GM12878 (cell line): ENCODE data around the gene SEMA7A. TPM values are rescaled to one million over a fixed set of nuclear protein-coding genes. Genes with fewer than 3 reads are reported as not detected.

Source experiments
- ATAC-seq: fragments of 200-7000 bp; cut with Tn5 transposase; 3 replicates; pipeline ENCODE4 v1.9.1; 2020; ENCODE audit warnings: mild to moderate bottlenecking, moderate library complexity
- BruUV-seq: library from RNA; stranded (reverse); fragments of 400-500 nt; replicated peaks from 2 replicates; lab custom pipeline; 2021; lab: Mats Ljungman, UMichigan
- CTCF ChIA-PET: fragments of 300-600 bp; sonication (Branson Sonifier 250); formaldehyde crosslinking; extraction: SDS; loops from one replicate; lab custom pipeline; 2021; ENCODE audit warnings: inconsistent platforms; lab: Yijun Ruan, JAX
- POLR2A ChIA-PET: fragments of 350-600 bp; formaldehyde crosslinking; extraction: SDS; loops from one replicate; lab custom pipeline; 2021; ENCODE audit warnings: inconsistent platforms; lab: Charles Lee
- RAD21 ChIA-PET: fragments of 300-600 bp; sonication (Branson Sonifier 250); formaldehyde crosslinking; loops from one replicate; lab custom pipeline; 2023; ENCODE audit warnings: antibody characterized with exemption; ENCODE audit not compliant: unreplicated experiment; lab: Charles Lee
- SMC1A ChIA-PET: fragments of 300-600 bp; sonication (Branson Sonifier 250); formaldehyde crosslinking; loops from one replicate; lab custom pipeline; 2023; ENCODE audit not compliant: unreplicated experiment, uncharacterized antibody; lab: Charles Lee
- DNase-seq: peaks from one replicate; pipeline ENCODE4 v3.0.0-alpha.2; 2011; ENCODE audit warnings: low read depth, low spot score
- FAIRE-seq: peaks from 3 replicates; lab custom pipeline; 2011; peaks lifted over from hg19 to GRCh38; lab: Jason Lieb, UNC
- H2AFZ ChIP-seq: 2 replicates; pipeline ENCODE4 v1.6.0; 2011; ENCODE audit warnings: low read depth, low read length, control low read depth; ENCODE audit not compliant: control insufficient read depth
- H3K27ac ChIP-seq: 2 replicates; pipeline ENCODE4 v1.5.1; 2011; ENCODE audit warnings: control low read depth; ENCODE audit not compliant: control insufficient read depth, insufficient read depth
- H3K27me3 ChIP-seq, 2 experiments: replicated peaks in 1 of 2; 2 replicates each; pipeline versions ENCODE4 v1.6.0 to v1.6.1; 2011; ENCODE audit warnings: low read length in 1 of 2; ENCODE audit not compliant: control insufficient read depth in 2 of 2, insufficient read depth in 2 of 2
- H3K36me3 ChIP-seq, 2 experiments: 2 replicates each; pipeline ENCODE4 v1.5.1; 2011; ENCODE audit warnings: low read length in 1 of 2; ENCODE audit not compliant: control insufficient read depth in 2 of 2, insufficient read depth in 2 of 2
- H3K4me1 ChIP-seq: 2 replicates; pipeline ENCODE4 v1.6.1; 2011; ENCODE audit warnings: mild to moderate bottlenecking, low read length, moderate library complexity, mixed read lengths; ENCODE audit not compliant: control insufficient read depth, insufficient read depth
- H3K4me2 ChIP-seq: 2 replicates; pipeline ENCODE4 v1.6.0; 2011; ENCODE audit warnings: control low read depth; ENCODE audit not compliant: control insufficient read depth, insufficient read depth
- H3K4me3 ChIP-seq: fragments of 200-600 bp; sonication (generic); 2 replicates; pipeline ENCODE4 v1.5.1; 2016
- H3K79me2 ChIP-seq: 2 replicates; pipeline ENCODE4 v1.6.0; 2011; ENCODE audit warnings: low read length; ENCODE audit not compliant: control insufficient read depth, insufficient read depth
- H3K9ac ChIP-seq: 2 replicates; pipeline ENCODE4 v1.8.0; 2011; ENCODE audit warnings: low read length, control low read depth, mixed read lengths; ENCODE audit not compliant: control insufficient read depth, insufficient read depth
- H3K9me3 ChIP-seq: replicated peaks from 3 replicates; pipeline ENCODE4 v1.5.1; 2011; ENCODE audit warnings: mild to moderate bottlenecking, low read length; ENCODE audit not compliant: control insufficient read depth, insufficient read depth
- H4K20me1 ChIP-seq: 2 replicates; pipeline ENCODE4 v1.6.0; 2011; ENCODE audit not compliant: control insufficient read depth, insufficient read depth
- EGR1 ChIP-seq, 2 experiments: IDR thresholded peaks; 1 replicate in 1 of 2; 2 replicates in 1 of 2; pipeline ENCODE4 v1.6.1; 2011 to 2012; ENCODE audit warnings: low read depth in 2 of 2, low read length in 2 of 2, borderline replicate concordance in 1 of 2, mild to moderate bottlenecking in 1 of 2, moderate library complexity in 1 of 2
- FOXM1 ChIP-seq: IDR thresholded peaks from 2 replicates; pipeline ENCODE4 v1.6.1; 2012; ENCODE audit warnings: low read depth, mild to moderate bottlenecking, inconsistent platforms, low read length, moderate library complexity
- HDGF ChIP-seq: fragments of 450-650 bp; IDR thresholded peaks from 2 replicates; pipeline ENCODE4 v1.6.1; 2016; ENCODE audit warnings: antibody characterized with exemption
- IKZF2 ChIP-seq, 2 experiments: fragments of 450-650 bp; IDR thresholded peaks; 2 replicates each; pipeline ENCODE4 v1.6.1; 2017; ENCODE audit warnings: mild to moderate bottlenecking in 2 of 2, moderate library complexity in 2 of 2
- MTA3 ChIP-seq: IDR thresholded peaks from 2 replicates; pipeline ENCODE4 v1.6.1; 2012; ENCODE audit warnings: low read length, inconsistent platforms, borderline replicate concordance
- MXI1 ChIP-seq: fragments of 150-350 bp; IDR thresholded peaks from 2 replicates; pipeline ENCODE4 v1.6.1; 2011; ENCODE audit warnings: low read depth, mild to moderate bottlenecking, inconsistent platforms, low read length, improper control_type of control experiment
- MYB ChIP-seq: fragments of 150-350 bp; IDR thresholded peaks from 2 replicates; pipeline ENCODE4 v1.6.1; 2014; ENCODE audit warnings: mild to moderate bottlenecking, low read depth, low read length, borderline replicate concordance
- NFYA ChIP-seq: IDR thresholded peaks from 2 replicates; pipeline ENCODE4 v1.6.1; 2011; ENCODE audit warnings: low read depth, mild to moderate bottlenecking, low read length, improper control_type of control experiment, borderline replicate concordance
- NR2F1 ChIP-seq: fragments of 450-650 bp; conservative IDR thresholded peaks from 2 replicates; pipeline ENCODE4 v1.6.1; 2017; ENCODE audit warnings: mild to moderate bottlenecking
- PAX8 ChIP-seq: fragments of 450-650 bp; IDR thresholded peaks from 2 replicates; pipeline ENCODE4 v1.6.1; 2017; ENCODE audit warnings: mild to moderate bottlenecking, moderate library complexity
- PRDM15 ChIP-seq: fragments of 450-650 bp; formaldehyde crosslinking; IDR thresholded peaks from 2 replicates; pipeline ENCODE4 v1.4.0; 2020; ENCODE audit warnings: mild to moderate bottlenecking, moderate library complexity
- SRF ChIP-seq, 2 experiments: IDR thresholded peaks; 2 replicates each; pipeline ENCODE4 v1.6.1; 2011; ENCODE audit warnings: low read depth in 2 of 2, low read length in 2 of 2, mild to moderate bottlenecking in 1 of 2, moderate library complexity in 1 of 2
- WRNIP1 ChIP-seq: IDR thresholded peaks from 2 replicates; pipeline ENCODE4 v1.6.1; 2011; ENCODE audit warnings: low read depth, low read length, improper control_type of control experiment, borderline replicate concordance
- ZBED1 ChIP-seq: IDR thresholded peaks from 2 replicates; pipeline ENCODE4 v1.6.1; 2016; ENCODE audit warnings: borderline replicate concordance
- ZNF622 ChIP-seq: fragments of 450-650 bp; IDR thresholded peaks from 2 replicates; pipeline ENCODE4 v1.6.1; 2017; ENCODE audit warnings: mild to moderate bottlenecking, inconsistent platforms
- in situ Hi-C: fragments of 300-500 bp; cut with MboI; formaldehyde crosslinking; loops from 9 replicates; pipeline ENCODE4 v1.14.3; 2018; ENCODE audit warnings: mixed read lengths
- intact Hi-C: fragments of 100-400 bp; cut with micrococcal nuclease; formaldehyde crosslinking; loops from one replicate; pipeline ENCODE4 v1.14.2; 2022; ENCODE audit not compliant: unreplicated experiment
- polyA plus RNA-seq, 11 experiments: library from polyadenylated mRNA; depleted of rRNA in 4 of 11; unstranded in 6 of 11; stranded (reverse) in 5 of 11; fragments of >200 nt; fragmentation: Nextera tagmentation in 4 of 11; fragmentation: Illumina TruSeq in 1 of 11; extraction: Ambion mirVana in 4 of 11; extraction: Trizol in 1 of 11; gene quantifications; 1 replicate in 1 of 11; 2 replicates in 10 of 11; pipeline versions ENCODE4 v1.2.1 to v1.2.3, GENCODE V29; 2011 to 2016; ENCODE audit warnings: inconsistent platforms in 2 of 11, missing spikeins in 2 of 11, low read depth in 1 of 11
- total RNA-seq, 4 experiments: library from RNA; depleted of rRNA in 3 of 4; stranded (reverse); fragments of >200 nt in 3 of 4; fragmentation: Illumina TruSeq in 1 of 4; extraction: Trizol in 1 of 4; gene quantifications; 2 replicates each; pipeline versions ENCODE4 v1.2.1 to v1.2.3, GENCODE V29; 2013 to 2021
- TF ChIP-seq, protein P1 (sequence below): IDR thresholded peaks from 2 replicates; pipeline ENCODE4 v1.6.1; 2012; ENCODE audit warnings: low read depth, low read length, improper control_type of control experiment

Gene SEMA7A
- total and polyA plus RNA-seq, 10 of the 15 experiments (the other 5 are each of a cell fraction or from before 2014, with no cell fraction given): 0.08 to 112 (median 53.5) TPM

GRCh38 chr15:74463634-74464033 is 29.9 kb upstream of the SEMA7A start:
- no TSS peak for BruUV-seq
- H4K20me1 ChIP-seq: no peaks in the 10 kb centered on the region
- TF ChIP-seq MTA3 (no peak), MXI1 (no peak), WRNIP1 (no peak), NR2F1 (no peak), NFYA (no peak), HDGF (no peak), IKZF2 (IDR thresholded peaks at IDR 0.05) (no peak), PAX8 (no peak), EGR1 (IDR thresholded peaks at IDR 0.05; ENCODE audit: borderline replicate concordance in 1 of 2, low read depth in 2 of 2, low read length in 2 of 2) (no peak), SRF (IDR thresholded peaks at IDR 0.05; ENCODE audit: low read depth in 2 of 2, low read length in 2 of 2) (no peak), ZNF622 (no peak), ZBED1 (no peak), PRDM15 (CRISPR knock-in tag) (no peak), FOXM1 (no peak), MYB (no peak)
- TF ChIP-seq, protein P1, sequence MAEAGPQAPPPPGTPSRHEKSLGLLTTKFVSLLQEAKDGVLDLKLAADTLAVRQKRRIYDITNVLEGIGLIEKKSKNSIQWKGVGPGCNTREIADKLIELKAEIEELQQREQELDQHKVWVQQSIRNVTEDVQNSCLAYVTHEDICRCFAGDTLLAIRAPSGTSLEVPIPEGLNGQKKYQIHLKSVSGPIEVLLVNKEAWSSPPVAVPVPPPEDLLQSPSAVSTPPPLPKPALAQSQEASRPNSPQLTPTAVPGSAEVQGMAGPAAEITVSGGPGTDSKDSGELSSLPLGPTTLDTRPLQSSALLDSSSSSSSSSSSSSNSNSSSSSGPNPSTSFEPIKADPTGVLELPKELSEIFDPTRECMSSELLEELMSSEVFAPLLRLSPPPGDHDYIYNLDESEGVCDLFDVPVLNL: no peak
- TF ChIP-seq, all 136 proteins: peak for 0
- no peak for FAIRE-seq
- Histone ChIP-seq H3K79me2 (peaks cover 61% of the 10 kb centered on the region), H3K4me1 (peaks cover 11% of the 10 kb centered on the region), H2AFZ (no peak overlapping the region), H3K4me2 (peak overlapping the region; percentile 12; the same call in 1 of the 2 replicates), H3K27ac (0 out of 2 replicates have a peak overlapping the region, but pooled peaks have one; percentile 93), H3K9me3 (peaks cover 3% of the 10 kb centered on the region; the same call in 2 of the 3 replicates), H3K9ac (no peak overlapping the region), H3K27me3 (no peaks in the 10 kb centered on the region), H3K36me3 (no peaks in the 10 kb centered on the region), H3K4me3 (peak overlapping the region; percentile 92)
- CTCF ChIA-PET: interaction anchor here (0.9 to 1.0 kb wide), 2 partner anchors 10 to 88 kb away, joined by 3 to 5 read pairs; no protein-coding TSS in a partner anchor
- in situ Hi-C loops (no loop called here), intact Hi-C loops (no loop called here)
- ATAC-seq: no peak
- POLR2A ChIA-PET: interaction anchor here (0.6 kb wide), 1 partner anchor 61 kb away, joined by 3 read pairs; no protein-coding TSS in a partner anchor
- RAD21 ChIA-PET: interaction anchor here (1.6 kb wide), 1 partner anchor 23 kb away, joined by 3 read pairs; no protein-coding TSS in a partner anchor
- no peak for DNase-seq
- SMC1A ChIA-PET: interaction anchor here (1.9 kb wide), 1 partner anchor 88 kb away, joined by 4 read pairs; no protein-coding TSS in a partner anchor
